SH-SY5Y (cell line): Measurements from ENCODE around the gene CCDC157.

ENCODE experiments used
- GATA2 ChIP-seq: IDR thresholded peaks from 2 replicates; pipeline ENCODE4 v1.6.1; 2011; ENCODE audit warnings: mild to moderate bottlenecking, low read depth, low read length
- GATA3 ChIP-seq: IDR thresholded peaks from 2 replicates; pipeline ENCODE4 v1.6.1; 2011; ENCODE audit warnings: low read depth, mild to moderate bottlenecking, low read length, moderate library complexity

- TF ChIP-seq GATA2 (no peak), GATA3 (no peak)
Observed at GRCh38 chr22:30425327-30425615, 68.5 kb downstream of the CCDC157 start.
